C4-2B (cell line): ENCODE measurements around the gene OLA1.

Experiments
- CTCF ChIP-seq: fragments of 450-650 bp; conservative IDR thresholded peaks from 2 replicates; pipeline ENCODE4 v1.5.1; 2017; ENCODE audit warnings: mild to moderate bottlenecking
- ZFX ChIP-seq: fragments of 450-650 bp; IDR thresholded peaks from 2 replicates; pipeline ENCODE4 v1.6.1; 2017

- no peak for TF ChIP-seq CTCF
- TF ChIP-seq ZFX: no peak
Observed at GRCh38 chr2:174121612-174122011, 126.7 kb downstream of the OLA1 start.
